ENCODE data around the gene RAD54L.
"Not testable (repeated sequence)": the region's sequence is repeated elsewhere in the genome, so short reads cannot be mapped to it uniquely, and the experiment has no call there.

DNA sequence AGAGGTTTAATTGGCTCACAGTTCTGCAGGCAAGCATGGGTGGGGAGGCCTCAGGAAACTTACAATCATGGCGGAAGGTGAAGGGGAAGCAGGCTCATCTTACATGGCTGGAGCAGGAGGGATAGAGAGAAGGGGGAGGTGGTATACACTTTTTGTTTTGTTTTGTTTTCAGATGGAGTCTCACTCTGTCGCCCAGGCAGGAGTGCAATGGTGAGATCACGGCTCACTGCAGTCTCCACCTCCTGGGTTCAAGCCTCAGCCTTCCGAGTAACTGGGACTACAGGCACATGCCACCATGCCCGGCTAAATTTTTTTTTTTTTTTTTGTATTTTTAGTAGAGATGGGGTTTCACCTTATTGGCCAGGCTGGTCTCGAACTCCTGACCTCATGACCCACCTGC lies 74.6 kb downstream of the RAD54L start:
- TF ChIP-seq, protein P1, sequence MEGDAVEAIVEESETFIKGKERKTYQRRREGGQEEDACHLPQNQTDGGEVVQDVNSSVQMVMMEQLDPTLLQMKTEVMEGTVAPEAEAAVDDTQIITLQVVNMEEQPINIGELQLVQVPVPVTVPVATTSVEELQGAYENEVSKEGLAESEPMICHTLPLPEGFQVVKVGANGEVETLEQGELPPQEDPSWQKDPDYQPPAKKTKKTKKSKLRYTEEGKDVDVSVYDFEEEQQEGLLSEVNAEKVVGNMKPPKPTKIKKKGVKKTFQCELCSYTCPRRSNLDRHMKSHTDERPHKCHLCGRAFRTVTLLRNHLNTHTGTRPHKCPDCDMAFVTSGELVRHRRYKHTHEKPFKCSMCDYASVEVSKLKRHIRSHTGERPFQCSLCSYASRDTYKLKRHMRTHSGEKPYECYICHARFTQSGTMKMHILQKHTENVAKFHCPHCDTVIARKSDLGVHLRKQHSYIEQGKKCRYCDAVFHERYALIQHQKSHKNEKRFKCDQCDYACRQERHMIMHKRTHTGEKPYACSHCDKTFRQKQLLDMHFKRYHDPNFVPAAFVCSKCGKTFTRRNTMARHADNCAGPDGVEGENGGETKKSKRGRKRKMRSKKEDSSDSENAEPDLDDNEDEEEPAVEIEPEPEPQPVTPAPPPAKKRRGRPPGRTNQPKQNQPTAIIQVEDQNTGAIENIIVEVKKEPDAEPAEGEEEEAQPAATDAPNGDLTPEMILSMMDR (IDR thresholded peaks at IDR 0.05) = not testable (repeated sequence)
- not testable (repeated sequence) for TF ChIP-seq POLR2A, EP300 (IDR thresholded peaks at IDR 0.05)
